HepG2 (cell line): Measurements from ENCODE around the gene KIFC1. TPM values are rescaled to one million over a fixed set of nuclear protein-coding genes. Genes with fewer than 3 reads are reported as not detected.

Experiments
- CHD2 ChIP-seq: IDR thresholded peaks from 2 replicates; pipeline ENCODE4 v1.6.1; 2011; ENCODE audit warnings: low read depth, low read length, improper control_type of control experiment
- DZIP1 ChIP-seq: sonication (generic); formaldehyde crosslinking; IDR thresholded peaks from 2 replicates; pipeline ENCODE4 v1.5.0; 2020; ENCODE audit warnings: mild to moderate bottlenecking, missing genetic modification reagents
- FOXP1 ChIP-seq, 2 experiments: fragments of 450-650 bp in 1 of 2; IDR thresholded peaks; 2 replicates each; pipeline ENCODE4 v1.6.1; 2017 to 2018; ENCODE audit warnings: antibody characterized with exemption in 1 of 2
- GFI1 ChIP-seq: sonication (generic); formaldehyde crosslinking; IDR thresholded peaks from 2 replicates; pipeline ENCODE4 v1.5.0; 2020; ENCODE audit warnings: missing genetic modification reagents, mild to moderate bottlenecking, borderline replicate concordance
- HDAC1 ChIP-seq: sonication (generic); formaldehyde crosslinking; IDR thresholded peaks from 2 replicates; pipeline ENCODE4 v1.5.1; 2020; ENCODE audit warnings: mild to moderate bottlenecking, missing genetic modification reagents
- KAT7 ChIP-seq: IDR thresholded peaks from 2 replicates; pipeline ENCODE4 v1.6.1; 2018; ENCODE audit warnings: borderline replicate concordance, missing compliant biosample characterization
- KDM2A ChIP-seq: sonication (generic); formaldehyde crosslinking; IDR thresholded peaks from 2 replicates; pipeline ENCODE4 v1.4.0; 2020; ENCODE audit warnings: low read depth, missing genetic modification reagents, borderline replicate concordance
- MAF1 ChIP-seq: sonication (generic); formaldehyde crosslinking; IDR thresholded peaks from 2 replicates; pipeline ENCODE4 v1.5.0; 2020; ENCODE audit warnings: missing genetic modification reagents, borderline replicate concordance
- MEIS2 ChIP-seq: sonication (generic); formaldehyde crosslinking; IDR thresholded peaks from 2 replicates; pipeline ENCODE4 v1.9.0; 2021; ENCODE audit warnings: mild to moderate bottlenecking, missing genetic modification reagents
- PATZ1 ChIP-seq: sonication (generic); formaldehyde crosslinking; IDR thresholded peaks from 2 replicates; pipeline ENCODE4 v1.4.0; 2020; ENCODE audit warnings: missing genetic modification reagents
- PHF5A ChIP-seq: IDR thresholded peaks from one replicate; pipeline ENCODE4 v1.6.1; 2018; ENCODE audit warnings: low read depth, missing genetic modification reagents; ENCODE audit not compliant: unreplicated experiment
- RARA ChIP-seq: IDR thresholded peaks from 2 replicates; pipeline ENCODE4 v1.6.1; 2016; ENCODE audit warnings: missing genetic modification reagents, missing compliant biosample characterization
- SRY ChIP-seq: sonication (generic); formaldehyde crosslinking; IDR thresholded peaks from 2 replicates; pipeline ENCODE4 v1.8.0; 2022; ENCODE audit warnings: mild to moderate bottlenecking, missing genetic modification reagents
- ZBTB4 ChIP-seq: sonication (generic); formaldehyde crosslinking; IDR thresholded peaks from 2 replicates; pipeline ENCODE4 v1.4.0; 2020; ENCODE audit warnings: missing genetic modification reagents, mild to moderate bottlenecking, borderline replicate concordance
- ZNF17 ChIP-seq: sonication (generic); formaldehyde crosslinking; IDR thresholded peaks from 2 replicates; pipeline ENCODE4 v1.5.0; 2020; ENCODE audit warnings: mild to moderate bottlenecking, missing genetic modification reagents
- ZNF234 ChIP-seq: sonication (generic); formaldehyde crosslinking; conservative IDR thresholded peaks from 2 replicates; pipeline ENCODE4 v1.5.1; 2020; ENCODE audit warnings: mild to moderate bottlenecking, missing genetic modification reagents
- ZNF580 ChIP-seq: IDR thresholded peaks from 2 replicates; pipeline ENCODE4 v1.6.1; 2016; ENCODE audit warnings: low read depth, borderline replicate concordance
- ZNF737 ChIP-seq: sonication (generic); formaldehyde crosslinking; IDR thresholded peaks from 2 replicates; pipeline ENCODE4 v1.5.0; 2020; ENCODE audit warnings: missing genetic modification reagents, mild to moderate bottlenecking, borderline replicate concordance
- ZNF747 ChIP-seq: sonication (generic); formaldehyde crosslinking; IDR thresholded peaks from 2 replicates; pipeline ENCODE4 v1.8.1; 2023; ENCODE audit warnings: missing genetic modification reagents, mild to moderate bottlenecking, borderline replicate concordance
- ZNF788 ChIP-seq: sonication (generic); formaldehyde crosslinking; IDR thresholded peaks from 2 replicates; pipeline ENCODE4 v1.5.0; 2020; ENCODE audit warnings: mild to moderate bottlenecking, missing genetic modification reagents, borderline replicate concordance
- ZSCAN12 ChIP-seq: sonication (generic); formaldehyde crosslinking; IDR thresholded peaks from 2 replicates; pipeline ENCODE4 v1.9.0; 2021; ENCODE audit warnings: mild to moderate bottlenecking, missing genetic modification reagents
- polyA plus RNA-seq, 8 experiments: library from polyadenylated mRNA; depleted of rRNA in 3 of 8; stranded (reverse) in 7 of 8; unstranded in 1 of 8; fragments of >200 nt; fragmentation: Illumina TruSeq in 4 of 8; extraction: Trizol in 4 of 8; gene quantifications; 2 replicates each; pipeline versions ENCODE4 v1.2.1 to v1.2.3, GENCODE V29; 2011 to 2016; ENCODE audit warnings: low read depth in 4 of 8, missing spikeins in 1 of 8, mixed read lengths in 1 of 8; ENCODE audit not compliant: insufficient read depth in 1 of 8
- total RNA-seq, 5 experiments: library from RNA; depleted of rRNA; stranded (reverse); fragments of >200 nt; fragmentation: Illumina TruSeq; extraction: Trizol; gene quantifications; 2 replicates each; pipeline ENCODE4 v1.2.3, GENCODE V29; 2016; ENCODE audit warnings: low read depth in 1 of 5

KIFC1 gene
- total and polyA plus RNA-seq, 2 of the 13 experiments (the other 11 are each of a cell fraction or from before 2014, with no cell fraction given), result 25.0 to 45.5 TPM

GRCh38 chr6:33344701-33345697 is 46.6 kb upstream of the KIFC1 start (continued):
- no peak for TF ChIP-seq MAF1 (CRISPR knock-in tag)
- no peak for TF ChIP-seq DZIP1 (CRISPR knock-in tag)
- no peak for TF ChIP-seq FOXP1 (IDR thresholded peaks at IDR 0.05)
- no peak for TF ChIP-seq FOXP1 (CRISPR knock-in tag; IDR thresholded peaks at IDR 0.05)
- TF ChIP-seq HDAC1, result 0 out of 2 replicates have a peak, but pooled peaks have one; percentile 27
- TF ChIP-seq ZBTB4, result no peak
- TF ChIP-seq ZNF580, result no peak
- no peak for TF ChIP-seq ZNF234 (CRISPR knock-in tag)
- no peak for TF ChIP-seq PHF5A (CRISPR knock-in tag)
- no peak for TF ChIP-seq SRY (CRISPR knock-in tag)
- no peak for TF ChIP-seq MEIS2 (CRISPR knock-in tag)
- no peak for TF ChIP-seq ZSCAN12 (CRISPR knock-in tag)
- TF ChIP-seq KAT7 (CRISPR knock-in tag), result no peak
- TF ChIP-seq ZNF737, result no peak
- TF ChIP-seq GFI1 (CRISPR knock-in tag), result no peak
- TF ChIP-seq ZNF747, result no peak
- TF ChIP-seq KDM2A (CRISPR knock-in tag), result peak; percentile 36; the same call in 1 of the 2 replicates
- TF ChIP-seq PATZ1 (CRISPR knock-in tag), result peak; percentile 64
- TF ChIP-seq ZNF17, result no peak
- no peak for TF ChIP-seq RARA (CRISPR knock-in tag)
- no peak for TF ChIP-seq ZNF788 (CRISPR knock-in tag)
- TF ChIP-seq CHD2, result no peak
